ENCODE results near the gene LINGO4.
"Not testable (repeated sequence)": the region's sequence is repeated elsewhere in the genome, so short reads cannot be mapped to it uniquely, and the experiment has no call there.

Gene LINGO4

GRCh38 chr1:151800830-151801229 lies 4.4 kb downstream of the LINGO4 start:
- H3K4me3 ChIP-seq (ENCODE audit: low read length), result no peak overlapping the region
- no peak for DNase-seq (ENCODE audit: low read depth, low spot score)

DNA sequence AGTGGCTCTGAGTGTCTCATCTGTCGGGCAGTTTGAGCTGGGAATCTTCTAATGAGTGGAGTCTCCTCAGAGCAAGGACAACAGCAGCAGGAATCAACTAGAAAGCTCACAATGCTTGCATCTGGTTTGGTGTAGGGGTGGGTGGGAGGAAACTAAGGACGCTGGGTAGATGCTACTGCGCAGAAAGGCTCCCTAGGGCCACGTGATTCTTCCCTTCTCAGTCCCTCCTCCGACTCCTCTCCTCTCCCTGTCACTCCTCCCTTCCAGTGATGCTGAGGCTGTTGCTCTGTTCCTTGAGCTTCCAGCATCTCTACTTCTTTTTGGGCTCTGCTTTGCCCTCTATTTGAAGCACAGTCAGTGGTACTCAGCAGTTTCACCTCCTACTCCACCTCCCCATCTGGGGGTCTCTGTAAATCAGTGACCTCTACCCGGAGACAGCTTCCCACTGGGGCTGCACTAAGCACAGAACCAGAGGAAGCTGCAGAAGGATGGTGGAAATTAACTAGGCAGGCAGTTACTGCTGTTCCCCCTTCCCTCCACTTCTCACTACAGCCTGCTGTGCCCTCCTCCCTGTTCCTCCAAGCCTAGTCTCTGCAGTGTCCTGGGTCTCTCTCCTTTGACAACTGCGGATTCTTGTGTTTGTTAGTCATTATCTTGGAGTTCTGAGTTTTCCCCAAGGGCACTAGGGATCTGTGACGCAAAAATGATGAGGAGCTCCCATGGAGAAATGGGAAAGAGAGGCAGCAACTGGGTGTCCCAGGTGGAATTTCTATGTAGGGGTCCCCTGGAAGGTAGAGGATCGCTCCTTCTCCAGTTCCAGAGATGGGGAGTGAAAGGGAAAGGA lies 5.8 kb downstream of the LINGO4 start:
- no peak for DNase-seq (ENCODE audit: low read depth, low spot score)
- no peak overlapping the region for H3K4me3 ChIP-seq (ENCODE audit: low read length)

DNA sequence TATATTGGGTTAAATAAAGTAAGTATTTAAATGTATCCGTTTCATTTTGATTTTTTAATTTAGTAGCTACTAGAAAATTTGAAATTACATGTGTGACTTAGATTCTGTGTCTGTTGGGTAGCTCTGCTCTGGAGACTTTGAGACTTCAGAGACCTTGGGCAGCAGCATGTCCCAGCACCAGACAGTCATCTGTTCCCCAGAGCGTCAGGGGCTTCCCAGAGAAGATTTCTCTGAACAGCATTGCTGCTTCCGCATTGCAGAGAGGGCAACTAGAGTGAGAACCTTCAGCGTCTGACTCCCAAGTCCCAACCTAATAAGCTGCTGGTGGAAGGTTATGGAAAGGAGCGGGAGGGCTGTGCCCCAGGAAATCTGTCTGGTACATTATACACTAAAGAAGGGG lies 6.6 kb downstream of the LINGO4 start:
- DNase-seq (ENCODE audit: low read depth, low spot score), result no peak
- H3K4me3 ChIP-seq (ENCODE audit: low read length), result no peak overlapping the region

DNA sequence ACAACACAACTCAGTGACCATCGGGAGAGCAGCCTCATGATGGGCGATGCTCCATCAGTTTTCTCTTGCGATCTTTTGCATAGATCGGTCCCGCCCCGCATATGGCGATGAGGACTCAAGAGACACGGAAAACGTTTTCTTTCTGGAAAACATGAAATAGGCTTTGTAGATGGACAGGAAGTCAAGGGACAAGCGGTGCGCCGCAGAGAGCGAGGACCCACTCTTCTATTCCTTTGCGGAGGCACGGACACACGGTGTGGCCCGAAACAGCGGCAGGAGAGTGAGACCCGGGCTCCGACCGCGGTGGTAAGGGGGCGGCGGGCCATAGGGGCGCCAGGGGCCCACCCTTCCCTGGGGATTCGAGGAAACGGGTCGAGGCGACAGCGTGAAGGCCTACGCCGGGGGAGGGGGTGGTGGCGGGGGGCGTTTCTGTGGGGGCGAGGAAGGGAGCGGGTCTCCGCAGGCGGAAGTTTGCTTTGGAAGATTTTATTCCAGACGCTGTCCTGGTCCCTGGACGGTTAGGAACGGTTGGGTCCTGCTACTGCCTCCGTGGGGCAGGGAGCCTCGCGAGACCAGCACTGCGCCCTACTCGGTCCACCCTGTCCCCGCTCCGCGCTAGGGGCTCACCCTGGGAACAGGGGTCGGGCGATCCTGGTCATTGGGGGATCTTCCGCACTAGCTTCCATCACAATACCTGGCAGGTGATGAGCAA lies 14.1 kb downstream of the LINGO4 start:
- peak overlapping the region; percentile 75 for H3K4me3 ChIP-seq (ENCODE audit: low read length)
- DNase-seq (ENCODE audit: low read depth, low spot score), result no peak

DNA sequence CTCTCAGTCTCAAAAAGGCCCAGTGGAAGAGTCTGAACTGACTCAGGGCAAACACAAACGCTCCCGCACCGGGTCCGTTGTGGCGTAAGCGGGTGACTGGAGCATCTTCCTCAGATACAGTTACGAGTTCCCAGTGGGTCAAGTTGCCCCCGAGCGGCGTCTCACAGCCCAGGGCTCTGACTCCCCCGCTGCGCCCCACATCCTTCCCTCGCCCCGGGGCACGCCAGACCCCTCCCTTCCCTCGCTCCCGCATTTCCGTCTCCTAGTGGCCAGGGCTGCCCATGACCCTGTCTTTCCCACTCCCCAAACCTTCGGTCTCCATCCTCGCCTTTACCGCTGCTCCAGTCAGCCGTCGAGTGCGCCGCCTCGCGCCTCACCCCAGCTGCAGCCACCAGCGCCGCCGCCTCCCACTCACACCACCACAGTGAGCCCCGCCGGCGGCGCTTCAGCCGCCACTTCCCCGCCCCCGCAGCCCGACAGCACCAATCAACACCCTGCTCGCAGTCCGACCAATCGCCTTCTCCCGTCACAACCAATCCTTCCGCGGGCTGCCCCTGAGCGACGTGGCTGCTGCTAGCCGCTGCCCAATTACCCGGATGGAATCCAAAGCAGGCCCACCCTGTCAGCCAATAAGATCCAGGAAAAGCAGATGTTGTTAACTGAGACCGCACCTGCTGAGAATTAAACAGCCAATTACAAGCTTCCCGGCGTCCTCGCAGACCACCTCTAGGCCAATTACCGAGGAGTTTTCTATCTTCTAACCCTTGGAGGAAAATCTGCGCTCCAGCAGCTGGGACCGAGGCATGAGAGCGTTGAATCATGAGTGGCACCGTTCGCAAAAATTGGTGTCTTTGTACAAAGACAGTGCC lies 14.9 kb downstream of the LINGO4 start, which contains the start of gene TDRKH:
Gene TDRKH, minus strand, starts transcription at position 430 of the 869 bp plus-strand sequence. CDS start 7,478 bp downstream, outside the sequence.
- DNase-seq (ENCODE audit: low read depth, low spot score), result peak; percentile 99

GRCh38 chr1:151787689-151788088 lies 17.5 kb downstream of the LINGO4 start:
- H3K4me3 ChIP-seq (ENCODE audit: low read length), result no peak overlapping the region
- DNase-seq (ENCODE audit: low read depth, low spot score), result no peak

More for the DNA sequence above, 14.9 kb downstream of the LINGO4 start, which contains the start of gene TDRKH:
- H3K4me3 ChIP-seq (ENCODE audit: low read length), result peak within 1 kb of the TSS; percentile 75

- DNase-seq (ENCODE audit: low read depth, low spot score), result no peak
- no peak overlapping the region for H3K4me3 ChIP-seq (ENCODE audit: low read length)
Observed at GRCh38 chr1:151783796-151784195, 21.4 kb downstream of the LINGO4 start.

- no peak for DNase-seq (ENCODE audit: low read depth, low spot score)
Observed at GRCh38 chr1:151782741-151783140, 22.5 kb downstream of the LINGO4 start.

GRCh38 chr1:151782026-151782425 lies 23.2 kb downstream of the LINGO4 start:
- not testable (repeated sequence) for DNase-seq (ENCODE audit: low read depth, low spot score); H3K4me3 ChIP-seq (ENCODE audit: low read length)

More at GRCh38 chr1:151782741-151783140, 22.5 kb downstream of the LINGO4 start:
- no peak overlapping the region for H3K4me3 ChIP-seq (ENCODE audit: low read length)

- not testable (repeated sequence) for DNase-seq (ENCODE audit: low read depth, low spot score); H3K4me3 ChIP-seq (ENCODE audit: low read length)
Observed at GRCh38 chr1:151780736-151781135, 24.5 kb downstream of the LINGO4 start.

DNA sequence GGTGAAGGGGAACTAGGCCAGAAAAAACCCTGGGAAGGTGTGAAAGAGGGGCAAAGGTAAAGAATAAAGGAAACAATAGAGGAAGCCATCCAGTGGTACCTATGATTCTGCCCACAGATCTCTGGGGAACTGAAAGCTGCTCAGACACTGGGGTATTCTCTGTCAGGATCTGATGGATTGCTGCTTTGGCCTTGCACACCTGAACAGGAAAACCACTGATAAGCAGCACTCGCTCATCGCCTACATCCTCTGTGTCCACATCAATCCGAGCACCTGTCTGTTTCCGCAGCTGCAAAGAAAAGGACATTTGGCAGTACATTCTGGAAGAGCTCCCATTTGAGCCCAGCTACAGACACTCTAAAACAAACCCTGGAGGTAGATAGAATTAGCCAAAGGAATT lies 25.4 kb downstream of the LINGO4 start:
- H3K4me3 ChIP-seq (ENCODE audit: low read length), result no peak overlapping the region
- peak; percentile 82 for DNase-seq (ENCODE audit: low read depth, low spot score)

GRCh38 chr1:151777317-151777716 lies 27.9 kb downstream of the LINGO4 start:
- H3K4me3 ChIP-seq (ENCODE audit: low read length), result no peak overlapping the region
- no peak for DNase-seq (ENCODE audit: low read depth, low spot score)

DNA sequence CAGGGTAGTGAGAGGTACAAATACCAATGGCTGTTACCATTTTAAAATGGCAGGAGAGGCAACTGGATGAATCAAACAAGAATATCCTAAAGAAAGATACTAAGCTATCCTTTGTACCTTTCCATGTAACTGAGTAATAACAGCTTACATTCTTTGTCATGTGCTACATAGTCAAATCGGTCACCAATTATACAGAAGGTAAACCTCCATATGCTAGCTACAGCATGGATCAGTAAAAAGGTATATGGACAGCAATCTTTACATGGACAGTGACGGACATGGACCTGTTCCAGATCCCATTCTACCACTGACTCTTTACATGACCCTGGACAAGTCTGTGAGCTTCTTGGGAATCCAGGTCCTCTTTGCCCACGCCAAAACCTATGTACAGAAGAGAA lies 28.6 kb downstream of the LINGO4 start:
- DNase-seq (ENCODE audit: low read depth, low spot score), result no peak

GRCh38 chr1:151775894-151776664 lies 29.1 kb downstream of the LINGO4 start:
- no peak for DNase-seq (ENCODE audit: low read depth, low spot score)
- no peak overlapping the region for H3K4me3 ChIP-seq (ENCODE audit: low read length)

More for the DNA sequence above, 28.6 kb downstream of the LINGO4 start:
- no peak overlapping the region for H3K4me3 ChIP-seq (ENCODE audit: low read length)

DNA sequence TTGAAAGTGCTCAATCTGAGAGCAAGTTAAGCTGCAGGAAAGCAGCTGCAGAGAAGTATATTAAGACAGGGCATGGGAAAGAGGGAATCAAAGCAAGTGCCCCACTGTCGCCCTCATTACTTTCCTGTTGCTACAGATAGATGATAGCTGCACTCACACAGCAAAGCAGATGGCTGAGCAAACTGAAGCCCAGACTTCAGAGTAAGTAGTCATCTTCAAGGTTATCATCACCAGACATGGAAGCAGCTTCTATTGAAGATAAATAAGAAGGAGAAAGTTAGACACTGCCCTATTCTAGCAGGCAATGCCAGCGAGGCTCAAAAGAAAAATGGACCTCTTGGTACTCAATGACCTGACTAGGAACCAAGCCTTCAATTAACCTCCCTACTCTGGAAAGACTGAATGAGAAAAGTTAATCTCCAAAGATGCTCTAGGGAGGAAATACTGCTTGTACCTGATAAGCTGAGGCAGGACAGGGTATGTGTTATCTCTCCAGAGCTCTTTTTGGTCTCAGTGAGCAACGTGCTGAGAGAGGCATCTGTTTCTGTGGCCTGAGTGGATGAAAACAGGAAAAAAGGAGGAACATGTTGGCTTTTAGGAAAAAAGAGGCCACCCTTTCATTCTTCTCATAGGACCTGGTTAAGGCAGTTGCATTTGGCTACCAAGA lies 30.8 kb downstream of the LINGO4 start:
- no peak overlapping the region for H3K4me3 ChIP-seq (ENCODE audit: low read length)
- DNase-seq (ENCODE audit: low read depth, low spot score), result no peak

- no peak for DNase-seq (ENCODE audit: low read depth, low spot score)
- H3K4me3 ChIP-seq (ENCODE audit: low read length), result no peak overlapping the region
Observed at GRCh38 chr1:151773702-151774101, 31.5 kb downstream of the LINGO4 start.

- not testable (repeated sequence) for H3K4me3 ChIP-seq (ENCODE audit: low read length); DNase-seq (ENCODE audit: low read depth, low spot score)
Observed at GRCh38 chr1:151769270-151769669, 35.9 kb downstream of the LINGO4 start.

Measured in Jurkat, Clone E6-1 (cell line).